GM23338 (cell line): ENCODE results near the gene MAP3K8.
"Not testable (repeated sequence)": the region's sequence is repeated elsewhere in the genome, so short reads cannot be mapped to it uniquely, and the experiment has no call there.

Experiments
- CREB1 ChIP-seq: fragments of 250-450 bp; sonication (Bioruptor Pico); IDR thresholded peaks from 2 replicates; pipeline ENCODE4 v1.5.0; 2020; ENCODE audit warnings: low read depth, mild to moderate bottlenecking, moderate library complexity
- EZH2 ChIP-seq: fragments of 200-600 bp; sonication (generic); IDR thresholded peaks from one replicate; pipeline ENCODE4 v1.8.0; 2017; ENCODE audit warnings: antibody characterized with exemption, mild to moderate bottlenecking, low read depth; ENCODE audit not compliant: unreplicated experiment
- EZH2phosphoT487 ChIP-seq: fragments of 200-600 bp; sonication (generic); IDR thresholded peaks from one replicate; pipeline ENCODE4 v1.8.1; 2018; ENCODE audit warnings: antibody characterized with exemption; ENCODE audit not compliant: unreplicated experiment
- JUNB ChIP-seq: IDR thresholded peaks from one replicate; pipeline ENCODE4 v1.6.1; 2016; ENCODE audit warnings: antibody characterized with exemption; ENCODE audit not compliant: unreplicated experiment
- NANOG ChIP-seq: IDR thresholded peaks from 2 replicates; pipeline ENCODE4 v1.6.1; 2016; ENCODE audit warnings: antibody characterized with exemption, borderline replicate concordance
- POLR2AphosphoS5 ChIP-seq: IDR thresholded peaks from 2 replicates; pipeline ENCODE4 v1.6.1; 2016; ENCODE audit warnings: antibody characterized with exemption, low read depth
- STAT1 ChIP-seq: IDR thresholded peaks from one replicate; pipeline ENCODE4 v1.6.1; 2016; ENCODE audit warnings: antibody characterized with exemption; ENCODE audit not compliant: unreplicated experiment
- ZNF114 ChIP-seq: fragments of 250-450 bp; sonication (Bioruptor Pico); IDR thresholded peaks from 2 replicates; pipeline ENCODE4 v1.5.0; 2020; ENCODE audit warnings: mild to moderate bottlenecking, moderate library complexity
- ZNF331 ChIP-seq: fragments of 250-450 bp; sonication (Bioruptor Pico); IDR thresholded peaks from 2 replicates; pipeline ENCODE4 v1.5.0; 2020; ENCODE audit warnings: low read depth, mild to moderate bottlenecking, moderate library complexity
- TF ChIP-seq, protein P1 (sequence below), 2 experiments: fragments of 200-600 bp in 1 of 2; sonication (generic) in 1 of 2; conservative IDR thresholded peaks; 2 replicates each; pipeline versions ENCODE4 v1.5.1 to v1.6.1; 2016 to 2017; ENCODE audit warnings: antibody characterized with exemption in 2 of 2, low read depth in 2 of 2, mild to moderate bottlenecking in 2 of 2, moderate library complexity in 1 of 2
- TF ChIP-seq, protein P2 (sequence below): IDR thresholded peaks from one replicate; pipeline ENCODE4 v1.6.1; 2018; ENCODE audit warnings: antibody characterized with exemption; ENCODE audit not compliant: unreplicated experiment
- TF ChIP-seq, protein P3 (sequence below): IDR thresholded peaks from 2 replicates; pipeline ENCODE4 v1.6.1; 2016; ENCODE audit warnings: antibody characterized with exemption

DNA sequence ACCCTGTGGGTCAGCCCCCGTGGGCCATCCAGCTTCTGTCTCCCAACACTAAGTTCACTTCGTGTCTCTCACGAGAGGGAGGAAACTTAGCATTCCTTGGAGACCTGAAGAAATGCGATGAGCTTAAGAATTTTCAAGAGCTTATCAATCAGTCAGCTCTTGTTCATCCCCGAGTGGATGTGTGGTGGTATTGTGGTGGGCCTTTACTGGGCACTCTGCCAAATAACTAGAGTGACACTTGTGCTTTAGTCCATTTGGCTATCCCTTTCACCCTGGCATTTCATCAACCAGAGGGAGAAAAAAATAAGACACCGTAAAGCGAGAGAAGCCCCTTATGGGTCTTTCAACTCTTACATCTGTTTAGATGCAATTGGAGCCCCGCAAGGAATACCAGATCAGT lies 45.5 kb downstream of the MAP3K8 start:
- TF ChIP-seq, protein P1, sequence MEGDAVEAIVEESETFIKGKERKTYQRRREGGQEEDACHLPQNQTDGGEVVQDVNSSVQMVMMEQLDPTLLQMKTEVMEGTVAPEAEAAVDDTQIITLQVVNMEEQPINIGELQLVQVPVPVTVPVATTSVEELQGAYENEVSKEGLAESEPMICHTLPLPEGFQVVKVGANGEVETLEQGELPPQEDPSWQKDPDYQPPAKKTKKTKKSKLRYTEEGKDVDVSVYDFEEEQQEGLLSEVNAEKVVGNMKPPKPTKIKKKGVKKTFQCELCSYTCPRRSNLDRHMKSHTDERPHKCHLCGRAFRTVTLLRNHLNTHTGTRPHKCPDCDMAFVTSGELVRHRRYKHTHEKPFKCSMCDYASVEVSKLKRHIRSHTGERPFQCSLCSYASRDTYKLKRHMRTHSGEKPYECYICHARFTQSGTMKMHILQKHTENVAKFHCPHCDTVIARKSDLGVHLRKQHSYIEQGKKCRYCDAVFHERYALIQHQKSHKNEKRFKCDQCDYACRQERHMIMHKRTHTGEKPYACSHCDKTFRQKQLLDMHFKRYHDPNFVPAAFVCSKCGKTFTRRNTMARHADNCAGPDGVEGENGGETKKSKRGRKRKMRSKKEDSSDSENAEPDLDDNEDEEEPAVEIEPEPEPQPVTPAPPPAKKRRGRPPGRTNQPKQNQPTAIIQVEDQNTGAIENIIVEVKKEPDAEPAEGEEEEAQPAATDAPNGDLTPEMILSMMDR (conservative IDR thresholded peaks at IDR 0.05; ENCODE audit: low read depth in 2 of 2) = not testable (repeated sequence)
- not testable (repeated sequence) for TF ChIP-seq EZH2; POLR2AphosphoS5; ZNF114; JUNB; STAT1; EZH2phosphoT487; CREB1; ZNF331 (CRISPR knock-in tag); NANOG
- TF ChIP-seq, protein P2, sequence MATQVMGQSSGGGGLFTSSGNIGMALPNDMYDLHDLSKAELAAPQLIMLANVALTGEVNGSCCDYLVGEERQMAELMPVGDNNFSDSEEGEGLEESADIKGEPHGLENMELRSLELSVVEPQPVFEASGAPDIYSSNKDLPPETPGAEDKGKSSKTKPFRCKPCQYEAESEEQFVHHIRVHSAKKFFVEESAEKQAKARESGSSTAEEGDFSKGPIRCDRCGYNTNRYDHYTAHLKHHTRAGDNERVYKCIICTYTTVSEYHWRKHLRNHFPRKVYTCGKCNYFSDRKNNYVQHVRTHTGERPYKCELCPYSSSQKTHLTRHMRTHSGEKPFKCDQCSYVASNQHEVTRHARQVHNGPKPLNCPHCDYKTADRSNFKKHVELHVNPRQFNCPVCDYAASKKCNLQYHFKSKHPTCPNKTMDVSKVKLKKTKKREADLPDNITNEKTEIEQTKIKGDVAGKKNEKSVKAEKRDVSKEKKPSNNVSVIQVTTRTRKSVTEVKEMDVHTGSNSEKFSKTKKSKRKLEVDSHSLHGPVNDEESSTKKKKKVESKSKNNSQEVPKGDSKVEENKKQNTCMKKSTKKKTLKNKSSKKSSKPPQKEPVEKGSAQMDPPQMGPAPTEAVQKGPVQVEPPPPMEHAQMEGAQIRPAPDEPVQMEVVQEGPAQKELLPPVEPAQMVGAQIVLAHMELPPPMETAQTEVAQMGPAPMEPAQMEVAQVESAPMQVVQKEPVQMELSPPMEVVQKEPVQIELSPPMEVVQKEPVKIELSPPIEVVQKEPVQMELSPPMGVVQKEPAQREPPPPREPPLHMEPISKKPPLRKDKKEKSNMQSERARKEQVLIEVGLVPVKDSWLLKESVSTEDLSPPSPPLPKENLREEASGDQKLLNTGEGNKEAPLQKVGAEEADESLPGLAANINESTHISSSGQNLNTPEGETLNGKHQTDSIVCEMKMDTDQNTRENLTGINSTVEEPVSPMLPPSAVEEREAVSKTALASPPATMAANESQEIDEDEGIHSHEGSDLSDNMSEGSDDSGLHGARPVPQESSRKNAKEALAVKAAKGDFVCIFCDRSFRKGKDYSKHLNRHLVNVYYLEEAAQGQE = not testable (repeated sequence)
- TF ChIP-seq, protein P3, sequence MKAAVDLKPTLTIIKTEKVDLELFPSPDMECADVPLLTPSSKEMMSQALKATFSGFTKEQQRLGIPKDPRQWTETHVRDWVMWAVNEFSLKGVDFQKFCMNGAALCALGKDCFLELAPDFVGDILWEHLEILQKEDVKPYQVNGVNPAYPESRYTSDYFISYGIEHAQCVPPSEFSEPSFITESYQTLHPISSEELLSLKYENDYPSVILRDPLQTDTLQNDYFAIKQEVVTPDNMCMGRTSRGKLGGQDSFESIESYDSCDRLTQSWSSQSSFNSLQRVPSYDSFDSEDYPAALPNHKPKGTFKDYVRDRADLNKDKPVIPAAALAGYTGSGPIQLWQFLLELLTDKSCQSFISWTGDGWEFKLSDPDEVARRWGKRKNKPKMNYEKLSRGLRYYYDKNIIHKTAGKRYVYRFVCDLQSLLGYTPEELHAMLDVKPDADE = not testable (repeated sequence)
